ENCODE results near the gene IRF2BPL. TPM values are rescaled to one million over a fixed set of nuclear protein-coding genes. Genes with fewer than 3 reads are reported as not detected.
A peak's percentile ranks its signal among the peaks of the same experiment; 100 is the strongest.

IRF2BPL gene
- total and polyA plus RNA-seq, 2 of the 4 experiments (the other 2 are of a cell fraction) = 6.3 to 14.5 TPM

DNA sequence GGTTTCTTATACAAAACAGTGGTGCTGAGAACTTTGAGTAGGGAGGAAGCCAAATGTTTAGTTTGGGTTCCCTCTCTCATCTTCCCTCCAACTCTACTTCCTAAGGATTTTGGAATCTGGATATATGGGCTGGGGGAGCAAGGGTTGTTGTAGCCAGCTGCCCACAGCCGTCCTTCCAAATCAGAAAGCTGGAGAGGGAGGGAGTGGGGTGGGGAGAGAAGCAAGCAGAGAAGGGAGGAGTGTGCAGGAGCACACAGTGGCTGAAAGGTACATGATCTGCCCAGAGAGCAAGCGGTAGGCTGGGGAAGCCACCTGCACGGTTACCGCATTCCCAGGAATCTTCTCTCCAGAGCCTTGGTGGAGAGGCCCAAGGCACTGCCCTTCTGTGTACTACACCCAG, 52.7 kb downstream of the IRF2BPL start:
- Histone ChIP-seq H4K20me1 (ENCODE audit: insufficient read depth, low read length) (no peaks in the 10 kb centered on the region), H4K5ac (ENCODE audit: low read depth, low read length) (no peak overlapping the region), H3K27me3 (ENCODE audit: control insufficient read depth, insufficient read depth, low read length) (no peaks in the 10 kb centered on the region), H2BK15ac (ENCODE audit: low read depth, low read length) (no peak overlapping the region), H4K8ac (ENCODE audit: low read depth in 2 of 2, low read length in 2 of 2) (no peak overlapping the region), H2BK5ac (ENCODE audit: low read depth, low read length, poor library complexity, severe bottlenecking) (no peak overlapping the region), H3K79me1 (ENCODE audit: low read depth in 1 of 2, low read length in 2 of 2) (no peaks in the 10 kb centered on the region), H3K9me1 (ENCODE audit: insufficient read depth, low read length) (0 out of 2 replicates have a peak, but pooled peaks cover 6% of the 10 kb centered on the region), H2AK5ac (ENCODE audit: low read depth, low read length) (no peak overlapping the region; the same call in 1 of the 2 replicates), H3K4me1 (ENCODE audit: control insufficient read depth, insufficient read depth, low read length) (peaks cover 5% of the 10 kb centered on the region), H3K36me3 (ENCODE audit: control insufficient read depth, insufficient read depth, low read length) (no peaks in the 10 kb centered on the region), H3K4me3 (ENCODE audit: insufficient read depth, low read depth, low read length) (no peak overlapping the region), H3K27ac (ENCODE audit: insufficient read depth, low read length) (no peak overlapping the region), H2BK120ac (ENCODE audit: low read depth, low read length) (no peak overlapping the region), H3K23ac (ENCODE audit: low read depth, low read length) (no peak overlapping the region), H3K18ac (ENCODE audit: low read depth, low read length) (no peak overlapping the region), H3K4ac (ENCODE audit: low read depth, low read length) (no peak overlapping the region), H3K56ac (ENCODE audit: extremely low read depth, insufficient read depth, low read length) (no peak overlapping the region), H2BK20ac (ENCODE audit: low read depth, low read length) (no peak overlapping the region), H3K9me3 (ENCODE audit: control insufficient read depth, insufficient read depth, low read length) (no peaks in the 10 kb centered on the region), H2AK9ac (replicated peaks; ENCODE audit: low read depth, low read length, poor library complexity) (no peak overlapping the region), H4K91ac (ENCODE audit: insufficient read depth, low read depth, low read length) (no peak overlapping the region), H3K4me2 (ENCODE audit: low read depth, low read length) (no peak overlapping the region), H2AFZ (replicated peaks; ENCODE audit: low read length, poor library complexity) (peak overlapping the region; percentile 51), H3K9ac (ENCODE audit: low read depth, low read length) (no peak overlapping the region), H3K14ac (replicated peaks; ENCODE audit: low read depth, low read length) (no peak overlapping the region)
- CTCF ChIA-PET = interaction anchor here (0.6 kb wide), 1 partner anchor 1532 kb away, joined by 4 read pairs; no protein-coding TSS in a partner anchor
- ATAC-seq (ENCODE audit: low read depth) (no peak), DNase-seq (no peak)
- POLR2A ChIA-PET (ENCODE audit: unreplicated experiment) = no interaction called here
- WGBS, 2 experiments (ENCODE audit: extremely low coverage in 2 of 2, insufficient read length in 1 of 2) = 94% methylated on average over 2 of the region's 4 CpGs; no CpG with 5 or more reads in 1 of the 2 experiments
- intact Hi-C loops (cut with micrococcal nuclease) (no loop called here), in situ Hi-C loops (cut with MboI; ENCODE audit: low sequenced_read_pairs) (no loop called here), dilution Hi-C loops (cut with HindIII; ENCODE audit: low sequenced_read_pairs, unreplicated experiment) (no loop called here)
- no TSS peak for BruUV-seq (replicated peaks)
- TF ChIP-seq CHD1 (IDR thresholded peaks at IDR 0.05; ENCODE audit: low read depth, low read length) = no peak
- TF ChIP-seq SMC3 (IDR thresholded peaks at IDR 0.05; ENCODE audit: low read depth, low read length) = no peak
- TF ChIP-seq POLR2A (IDR thresholded peaks at IDR 0.05; ENCODE audit: low read depth, low read length) = no peak

Data from IMR-90 (cell line).